Left hindlimb (tissue), 1 donor: ENCODE data around the gene OR2T10.
"Not testable (repeated sequence)": the region's sequence is repeated elsewhere in the genome, so short reads cannot be mapped to it uniquely, and the experiment has no call there.

ENCODE experiments used
- DNase-seq: peaks from one replicate; pipeline ENCODE4 v3.0.0-alpha.2; 2018

Gene OR2T10

GRCh38 chr1:248597589-248597988 lies at the start of gene OR2T10:
TSS of gene OR2T10 (minus strand) at chr1:248597700. CDS start at chr1:248593768, 3,932 bp downstream.
- no peak for DNase-seq

GRCh38 chr1:248645178-248645577 lies 47.7 kb upstream of the OR2T10 start, which contains the start of gene OR2T35:
TSS of gene OR2T35 (minus strand) at chr1:248645278. CDS start at chr1:248639258, 6,020 bp downstream.
- not testable (repeated sequence) for DNase-seq

GRCh38 chr1:248642971-248643651 lies 45.6 kb upstream of the OR2T10 start:
- not testable (repeated sequence) for DNase-seq

- not testable (repeated sequence) for DNase-seq
These were observed 44.1 kb upstream of the OR2T10 start for GRCh38 chr1:248641583-248641982.

GRCh38 chr1:248640906-248641305 lies 43.4 kb upstream of the OR2T10 start:
- not testable (repeated sequence) for DNase-seq

GRCh38 chr1:248639652-248640051 lies 42.2 kb upstream of the OR2T10 start:
- DNase-seq, result not testable (repeated sequence)

GRCh38 chr1:248636612-248637011 lies 39.1 kb upstream of the OR2T10 start:
- not testable (repeated sequence) for DNase-seq

- not testable (repeated sequence) for DNase-seq
These were observed 37.5 kb upstream of the OR2T10 start, which contains the start of gene OR2T11 for GRCh38 chr1:248634991-248635390. TSS of gene OR2T11 (minus strand) at chr1:248635091. CDS start at chr1:248627128, 7,963 bp downstream.

- DNase-seq, result no peak
These were observed 34.0 kb upstream of the OR2T10 start for GRCh38 chr1:248631354-248632008.

GRCh38 chr1:248630551-248630950 lies 33.1 kb upstream of the OR2T10 start:
- DNase-seq, result no peak

GRCh38 chr1:248627971-248628844 lies 30.7 kb upstream of the OR2T10 start:
- DNase-seq, result no peak

- DNase-seq, result no peak
These were observed 28.5 kb upstream of the OR2T10 start for GRCh38 chr1:248625971-248626370.

GRCh38 chr1:248625166-248625565 lies 27.7 kb upstream of the OR2T10 start:
- DNase-seq, result no peak

GRCh38 chr1:248622570-248623001 lies 25.1 kb upstream of the OR2T10 start:
- no peak for DNase-seq

- no peak for DNase-seq
These were observed 24.3 kb upstream of the OR2T10 start for GRCh38 chr1:248621770-248622169.

- no peak for DNase-seq
These were observed 21.4 kb upstream of the OR2T10 start for GRCh38 chr1:248618878-248619277.

- DNase-seq, result no peak
These were observed 20.6 kb upstream of the OR2T10 start for GRCh38 chr1:248618119-248618518.

- DNase-seq, result no peak
These were observed 16.2 kb upstream of the OR2T10 start for GRCh38 chr1:248613742-248614141.

GRCh38 chr1:248611883-248612414 lies 14.4 kb upstream of the OR2T10 start:
- DNase-seq, result no peak

GRCh38 chr1:248610301-248610700 lies 12.8 kb upstream of the OR2T10 start:
- no peak for DNase-seq

GRCh38 chr1:248599396-248599795 lies 1.9 kb upstream of the OR2T10 start:
- no peak for DNase-seq

GRCh38 chr1:248596615-248597014 lies 885 bp downstream of the OR2T10 start:
- DNase-seq, result no peak

- DNase-seq, result no peak
These were observed 4.3 kb downstream of the OR2T10 start for GRCh38 chr1:248593226-248593625.
